Neural cell (in vitro differentiated cells): ENCODE results near the gene ITGB3BP. TPM values are rescaled to one million over a fixed set of nuclear protein-coding genes. Genes with fewer than 3 reads are reported as not detected.
A peak's percentile ranks its signal among the peaks of the same experiment; 100 is the strongest.

ENCODE experiments used
- H2AFZ ChIP-seq: fragments of 200-600, 300-800 bp; sonication (generic), shearing (Covaris generic); 2 replicates; pipeline ENCODE4 v1.6.0; 2014; ENCODE audit warnings: low read depth, mild to moderate bottlenecking, antibody characterized with exemption, low read length, moderate library complexity
- H3F3A ChIP-seq: fragments of 200-600 bp; shearing (Covaris generic); 2 replicates; pipeline ENCODE4 v1.6.1; 2016; ENCODE audit warnings: mild to moderate bottlenecking, moderate library complexity, mixed read lengths, antibody characterized with exemption, low read length; ENCODE audit not compliant: insufficient read depth, poor library complexity, severe bottlenecking
- H3K27ac ChIP-seq: fragments of 200-600, 300-800 bp; sonication (generic), shearing (Covaris generic); 2 replicates; pipeline ENCODE4 v1.5.1; 2014; ENCODE audit warnings: mild to moderate bottlenecking, low read length, moderate library complexity
- H3K27me3 ChIP-seq: fragments of 300-800, 200-600 bp; sonication (generic), shearing (Covaris generic); 2 replicates; pipeline ENCODE4 v1.6.0; 2014; ENCODE audit warnings: mild to moderate bottlenecking, low read depth, low read length, moderate library complexity; ENCODE audit not compliant: insufficient read depth
- H3K36me3 ChIP-seq: fragments of 300-800, 200-600 bp; sonication (generic), shearing (Covaris generic); 2 replicates; pipeline ENCODE4 v1.5.1; 2014; ENCODE audit warnings: mild to moderate bottlenecking, antibody characterized with exemption, low read length, moderate library complexity; ENCODE audit not compliant: insufficient read depth
- H3K4me2 ChIP-seq: fragments of 300-800, 200-600 bp; sonication (generic), shearing (Covaris generic); 2 replicates; pipeline ENCODE4 v1.6.0; 2014; ENCODE audit warnings: mild to moderate bottlenecking, low read length
- H3K4me3 ChIP-seq: fragments of 300-800, 200-600 bp; sonication (generic), shearing (Covaris generic); 2 replicates; pipeline ENCODE4 v1.5.1; 2014; ENCODE audit warnings: mild to moderate bottlenecking, low read length, moderate library complexity
- H3K79me2 ChIP-seq: fragments of 200-600 bp; shearing (Covaris generic); replicated peaks from 2 replicates; pipeline ENCODE4 v1.6.0; 2014; ENCODE audit warnings: mild to moderate bottlenecking, low read length, moderate library complexity; ENCODE audit not compliant: insufficient read depth
- H3K9ac ChIP-seq: fragments of 300-800, 200-600 bp; sonication (generic), shearing (Covaris generic); 2 replicates; pipeline ENCODE4 v1.6.1; 2016; ENCODE audit warnings: mild to moderate bottlenecking, low read length, mixed read lengths
- H3K9me2 ChIP-seq: fragments of 200-600 bp; shearing (Covaris generic); 2 replicates; pipeline ENCODE4 v1.6.1; 2016; ENCODE audit warnings: mild to moderate bottlenecking, low read length, mixed read lengths; ENCODE audit not compliant: insufficient read depth
- H3K9me3 ChIP-seq: fragments of 200-600, 300-800 bp; sonication (generic), shearing (Covaris generic); 2 replicates; pipeline ENCODE4 v1.6.1; 2016; ENCODE audit warnings: mild to moderate bottlenecking, mixed run types, low read length, moderate library complexity, mixed read lengths
- H4K20me1 ChIP-seq: fragments of 200-600 bp; shearing (Covaris generic); 2 replicates; pipeline ENCODE4 v1.6.1; 2016; ENCODE audit warnings: mild to moderate bottlenecking, mixed run types; ENCODE audit not compliant: insufficient read depth
- EP300 ChIP-seq: fragments of 450-650 bp; conservative IDR thresholded peaks from 2 replicates; pipeline ENCODE4 v1.6.1; 2014; ENCODE audit warnings: antibody characterized with exemption, mild to moderate bottlenecking, moderate library complexity; ENCODE audit not compliant: poor library complexity, severe bottlenecking
- EZH2 ChIP-seq: fragments of 200-600, 300-800 bp; shearing (Covaris generic), sonication (generic); IDR thresholded peaks from 2 replicates; pipeline ENCODE4 v1.6.1; 2014; ENCODE audit warnings: antibody characterized with exemption, low read length, borderline replicate concordance, mild to moderate bottlenecking; ENCODE audit not compliant: insufficient read depth, poor library complexity, severe bottlenecking
- MXI1 ChIP-seq: fragments of 450-650 bp; conservative IDR thresholded peaks from 2 replicates; pipeline ENCODE4 v1.6.1; 2014; ENCODE audit warnings: antibody characterized with exemption, mild to moderate bottlenecking; ENCODE audit not compliant: poor library complexity, severe bottlenecking
- POLR2AphosphoS5 ChIP-seq: IDR thresholded peaks from 2 replicates; pipeline ENCODE4 v1.6.1; 2012
- RAD21 ChIP-seq: fragments of 450-650 bp; conservative IDR thresholded peaks from 2 replicates; pipeline ENCODE4 v1.6.1; 2014; ENCODE audit warnings: antibody characterized with exemption, mild to moderate bottlenecking, moderate library complexity
- SMC3 ChIP-seq: fragments of 450-650 bp; conservative IDR thresholded peaks from 2 replicates; pipeline ENCODE4 v1.6.1; 2014; ENCODE audit warnings: antibody characterized with exemption, mild to moderate bottlenecking, moderate library complexity; ENCODE audit not compliant: poor library complexity
- TAF1 ChIP-seq: IDR thresholded peaks from 2 replicates; pipeline ENCODE4 v1.6.1; 2012; ENCODE audit warnings: low read depth
- polyA plus RNA-seq: library from polyadenylated mRNA; depleted of rRNA; stranded (reverse); fragments of >200 nt; gene quantifications from 2 replicates; pipeline ENCODE4 v1.2.3, GENCODE V29; 2014
- TF ChIP-seq, protein P1 (sequence below): IDR thresholded peaks from 2 replicates; pipeline ENCODE4 v1.6.1; 2012; ENCODE audit warnings: borderline replicate concordance
- TF ChIP-seq, protein P2 (sequence below): fragments of 450-650 bp; IDR thresholded peaks from 2 replicates; pipeline ENCODE4 v1.5.1; 2014; ENCODE audit warnings: antibody characterized with exemption, mild to moderate bottlenecking, moderate library complexity; ENCODE audit not compliant: poor library complexity, severe bottlenecking

Gene ITGB3BP
- polyA plus RNA-seq, 1 donor from 2014 or later = 29.0 TPM

DNA sequence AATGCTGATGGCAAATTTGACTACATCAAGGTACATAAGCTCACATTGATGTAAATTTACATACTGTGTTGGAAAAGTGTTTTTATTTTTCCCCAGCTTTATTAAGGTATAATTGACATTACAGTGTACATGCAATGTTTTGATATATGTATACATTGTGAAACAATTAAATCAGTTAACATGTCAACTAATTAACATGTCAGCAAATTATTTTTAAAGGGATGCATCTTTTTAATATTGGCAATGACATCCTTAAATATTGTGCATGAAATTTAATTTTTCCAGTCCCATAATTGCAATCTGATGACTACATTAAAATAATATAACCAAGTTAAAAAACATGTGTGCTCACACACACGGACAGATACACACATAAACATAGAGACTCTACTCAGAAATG, 9.7 kb upstream of the ITGB3BP start:
- Histone ChIP-seq H3K27me3 (no peaks in the 10 kb centered on the region), H3K9me2 (no peaks in the 10 kb centered on the region), H4K20me1 (no peaks in the 10 kb centered on the region), H3K27ac (no peak overlapping the region), H3K36me3 (no peaks in the 10 kb centered on the region), H3K9me3 (no peaks in the 10 kb centered on the region), H2AFZ (no peak overlapping the region), H3K9ac (no peak overlapping the region), H3K4me3 (no peak overlapping the region), H3K79me2 (no peaks in the 10 kb centered on the region), H3F3A (no peaks in the 10 kb centered on the region), H3K4me2 (no peak overlapping the region)
- TF ChIP-seq, protein P1, sequence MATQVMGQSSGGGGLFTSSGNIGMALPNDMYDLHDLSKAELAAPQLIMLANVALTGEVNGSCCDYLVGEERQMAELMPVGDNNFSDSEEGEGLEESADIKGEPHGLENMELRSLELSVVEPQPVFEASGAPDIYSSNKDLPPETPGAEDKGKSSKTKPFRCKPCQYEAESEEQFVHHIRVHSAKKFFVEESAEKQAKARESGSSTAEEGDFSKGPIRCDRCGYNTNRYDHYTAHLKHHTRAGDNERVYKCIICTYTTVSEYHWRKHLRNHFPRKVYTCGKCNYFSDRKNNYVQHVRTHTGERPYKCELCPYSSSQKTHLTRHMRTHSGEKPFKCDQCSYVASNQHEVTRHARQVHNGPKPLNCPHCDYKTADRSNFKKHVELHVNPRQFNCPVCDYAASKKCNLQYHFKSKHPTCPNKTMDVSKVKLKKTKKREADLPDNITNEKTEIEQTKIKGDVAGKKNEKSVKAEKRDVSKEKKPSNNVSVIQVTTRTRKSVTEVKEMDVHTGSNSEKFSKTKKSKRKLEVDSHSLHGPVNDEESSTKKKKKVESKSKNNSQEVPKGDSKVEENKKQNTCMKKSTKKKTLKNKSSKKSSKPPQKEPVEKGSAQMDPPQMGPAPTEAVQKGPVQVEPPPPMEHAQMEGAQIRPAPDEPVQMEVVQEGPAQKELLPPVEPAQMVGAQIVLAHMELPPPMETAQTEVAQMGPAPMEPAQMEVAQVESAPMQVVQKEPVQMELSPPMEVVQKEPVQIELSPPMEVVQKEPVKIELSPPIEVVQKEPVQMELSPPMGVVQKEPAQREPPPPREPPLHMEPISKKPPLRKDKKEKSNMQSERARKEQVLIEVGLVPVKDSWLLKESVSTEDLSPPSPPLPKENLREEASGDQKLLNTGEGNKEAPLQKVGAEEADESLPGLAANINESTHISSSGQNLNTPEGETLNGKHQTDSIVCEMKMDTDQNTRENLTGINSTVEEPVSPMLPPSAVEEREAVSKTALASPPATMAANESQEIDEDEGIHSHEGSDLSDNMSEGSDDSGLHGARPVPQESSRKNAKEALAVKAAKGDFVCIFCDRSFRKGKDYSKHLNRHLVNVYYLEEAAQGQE = no peak
- TF ChIP-seq EZH2 (no peak), EP300 (no peak), TAF1 (no peak), SMC3 (no peak), POLR2AphosphoS5 (no peak), RAD21 (no peak), MXI1 (no peak)
- TF ChIP-seq, protein P2, sequence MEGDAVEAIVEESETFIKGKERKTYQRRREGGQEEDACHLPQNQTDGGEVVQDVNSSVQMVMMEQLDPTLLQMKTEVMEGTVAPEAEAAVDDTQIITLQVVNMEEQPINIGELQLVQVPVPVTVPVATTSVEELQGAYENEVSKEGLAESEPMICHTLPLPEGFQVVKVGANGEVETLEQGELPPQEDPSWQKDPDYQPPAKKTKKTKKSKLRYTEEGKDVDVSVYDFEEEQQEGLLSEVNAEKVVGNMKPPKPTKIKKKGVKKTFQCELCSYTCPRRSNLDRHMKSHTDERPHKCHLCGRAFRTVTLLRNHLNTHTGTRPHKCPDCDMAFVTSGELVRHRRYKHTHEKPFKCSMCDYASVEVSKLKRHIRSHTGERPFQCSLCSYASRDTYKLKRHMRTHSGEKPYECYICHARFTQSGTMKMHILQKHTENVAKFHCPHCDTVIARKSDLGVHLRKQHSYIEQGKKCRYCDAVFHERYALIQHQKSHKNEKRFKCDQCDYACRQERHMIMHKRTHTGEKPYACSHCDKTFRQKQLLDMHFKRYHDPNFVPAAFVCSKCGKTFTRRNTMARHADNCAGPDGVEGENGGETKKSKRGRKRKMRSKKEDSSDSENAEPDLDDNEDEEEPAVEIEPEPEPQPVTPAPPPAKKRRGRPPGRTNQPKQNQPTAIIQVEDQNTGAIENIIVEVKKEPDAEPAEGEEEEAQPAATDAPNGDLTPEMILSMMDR = no peak

DNA sequence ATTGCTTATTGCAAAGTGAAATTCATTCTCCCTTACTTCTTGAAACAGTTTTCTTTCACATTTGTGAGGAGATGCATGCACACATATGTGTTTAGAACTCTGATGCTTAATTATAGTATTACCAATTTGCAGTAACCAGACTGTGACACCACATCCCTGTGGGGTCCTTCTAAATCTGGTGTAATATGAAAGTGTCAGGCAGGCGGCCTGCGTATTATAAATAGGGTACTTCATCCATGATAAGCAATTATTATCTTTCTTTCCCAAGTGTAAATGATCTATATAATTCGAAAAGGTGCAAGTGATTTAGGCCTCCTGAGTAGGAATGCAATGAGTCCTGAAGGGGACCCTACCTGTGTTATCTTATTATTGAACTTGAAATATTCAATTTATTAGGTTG, 1.2 kb upstream of the ITGB3BP start:
- peak overlapping the region; percentile 90 for H3K9ac ChIP-seq
- peak overlapping the region; percentile 94 for H3K27ac ChIP-seq
- no peaks in the 10 kb centered on the region for H3K9me2 ChIP-seq
- H3K79me2 ChIP-seq = peaks cover 39% of the 10 kb centered on the region
- no peaks in the 10 kb centered on the region for H3K9me3 ChIP-seq
- peak overlapping the region; percentile 96 for H2AFZ ChIP-seq
- peak overlapping the region; percentile 78 for H3K4me3 ChIP-seq
- H3K4me2 ChIP-seq = peak overlapping the region; percentile 47
- no peaks in the 10 kb centered on the region for H4K20me1 ChIP-seq
- no peak for TF ChIP-seq POLR2AphosphoS5
- H3K36me3 ChIP-seq = no peaks in the 10 kb centered on the region
- H3F3A ChIP-seq = no peaks in the 10 kb centered on the region
- no peaks in the 10 kb centered on the region for H3K27me3 ChIP-seq

- H3K4me3 ChIP-seq = peak overlapping the region; percentile 78
- no peak for TF ChIP-seq MXI1
- TF ChIP-seq, protein P1 = peak; percentile 4
- no peaks in the 10 kb centered on the region for H4K20me1 ChIP-seq
- no peaks in the 10 kb centered on the region for H3K27me3 ChIP-seq
- peak overlapping the region; percentile 96 for H2AFZ ChIP-seq
- H3K4me2 ChIP-seq = peak overlapping the region; percentile 47
- no peaks in the 10 kb centered on the region for H3K36me3 ChIP-seq
- H3K9me3 ChIP-seq = no peaks in the 10 kb centered on the region
- peaks cover 39% of the 10 kb centered on the region for H3K79me2 ChIP-seq
- H3F3A ChIP-seq = no peaks in the 10 kb centered on the region
- peak overlapping the region; percentile 94 for H3K27ac ChIP-seq
- H3K9ac ChIP-seq = peak overlapping the region; percentile 90
- no peaks in the 10 kb centered on the region for H3K9me2 ChIP-seq
These were observed 713 bp upstream of the ITGB3BP start for GRCh38 chr1:63523738-63524137.
